GM20000 (cell line): ENCODE data around the gene CADM2.

Experiments used
- DNase-seq: peaks from one replicate; pipeline ENCODE4 v3.0.0; 2012; ENCODE audit warnings: low spot score
- TF ChIP-seq, protein P1 (sequence below): IDR thresholded peaks from 2 replicates; pipeline ENCODE4 v1.5.1; 2012; ENCODE audit warnings: mild to moderate bottlenecking, control low read depth; ENCODE audit errors: extremely low read depth, missing control alignments

Gene CADM2

DNA sequence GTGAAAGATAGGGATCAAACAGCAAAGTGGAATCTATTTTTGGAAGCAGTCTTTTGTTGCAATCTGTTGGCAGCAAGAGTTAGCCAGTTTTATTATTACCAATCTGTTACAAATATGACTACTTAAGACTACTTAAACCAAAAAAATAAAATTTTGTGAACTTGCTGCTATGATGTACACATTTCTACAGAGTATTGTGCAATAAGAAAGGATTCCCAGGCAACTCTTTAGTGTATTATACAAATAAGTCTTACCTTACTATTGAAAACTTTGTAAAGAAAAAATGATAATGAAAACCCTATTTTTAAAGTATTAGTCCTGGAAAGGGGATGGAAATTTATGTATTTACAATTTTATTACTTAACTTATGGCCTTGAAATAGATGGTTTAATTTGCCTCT lies 44.7 kb downstream of the CADM2 start:
- TF ChIP-seq, protein P1, sequence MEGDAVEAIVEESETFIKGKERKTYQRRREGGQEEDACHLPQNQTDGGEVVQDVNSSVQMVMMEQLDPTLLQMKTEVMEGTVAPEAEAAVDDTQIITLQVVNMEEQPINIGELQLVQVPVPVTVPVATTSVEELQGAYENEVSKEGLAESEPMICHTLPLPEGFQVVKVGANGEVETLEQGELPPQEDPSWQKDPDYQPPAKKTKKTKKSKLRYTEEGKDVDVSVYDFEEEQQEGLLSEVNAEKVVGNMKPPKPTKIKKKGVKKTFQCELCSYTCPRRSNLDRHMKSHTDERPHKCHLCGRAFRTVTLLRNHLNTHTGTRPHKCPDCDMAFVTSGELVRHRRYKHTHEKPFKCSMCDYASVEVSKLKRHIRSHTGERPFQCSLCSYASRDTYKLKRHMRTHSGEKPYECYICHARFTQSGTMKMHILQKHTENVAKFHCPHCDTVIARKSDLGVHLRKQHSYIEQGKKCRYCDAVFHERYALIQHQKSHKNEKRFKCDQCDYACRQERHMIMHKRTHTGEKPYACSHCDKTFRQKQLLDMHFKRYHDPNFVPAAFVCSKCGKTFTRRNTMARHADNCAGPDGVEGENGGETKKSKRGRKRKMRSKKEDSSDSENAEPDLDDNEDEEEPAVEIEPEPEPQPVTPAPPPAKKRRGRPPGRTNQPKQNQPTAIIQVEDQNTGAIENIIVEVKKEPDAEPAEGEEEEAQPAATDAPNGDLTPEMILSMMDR: no peak

DNA sequence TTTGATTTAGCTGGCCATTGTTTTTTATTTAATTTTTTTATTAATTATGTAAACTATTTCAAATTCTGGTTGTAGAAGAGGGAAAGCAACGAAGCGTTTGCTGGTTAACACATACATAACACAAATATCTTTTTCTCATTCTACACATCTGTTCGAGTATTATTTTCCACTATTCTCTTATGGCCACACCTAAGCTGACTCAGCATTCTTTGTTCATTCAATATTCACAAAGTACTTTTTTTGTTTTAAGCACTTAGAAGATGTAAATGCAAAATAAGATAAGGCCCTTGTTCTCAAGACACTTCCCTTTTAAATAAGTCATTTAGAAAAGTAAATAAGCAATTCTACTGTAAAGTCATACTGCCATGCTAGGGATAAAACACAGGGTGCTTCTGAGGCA lies 45.4 kb downstream of the CADM2 start:
- TF ChIP-seq, protein P1: no peak
- no peak for DNase-seq

More for the DNA sequence above, 44.7 kb downstream of the CADM2 start:
- DNase-seq: no peak

DNA sequence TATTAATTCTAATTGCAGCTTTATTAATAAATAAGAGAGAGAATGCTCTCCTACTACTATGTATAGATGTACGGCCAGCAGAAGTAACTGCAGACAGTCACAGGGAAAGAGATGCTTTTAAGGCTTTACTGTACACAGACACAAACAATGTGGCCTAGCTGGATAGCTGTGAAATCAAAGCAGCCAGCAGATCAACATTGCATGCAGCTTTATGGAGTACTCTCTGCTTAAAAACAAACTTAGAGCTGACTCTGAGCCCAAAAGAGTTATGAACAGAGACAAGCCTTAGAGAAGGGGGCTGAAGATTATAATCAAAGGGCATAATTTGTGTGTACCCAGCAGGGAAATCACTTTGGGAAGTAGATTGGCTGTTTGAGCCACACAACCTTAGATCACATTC lies 47.2 kb downstream of the CADM2 start:
- DNase-seq: no peak
- TF ChIP-seq, protein P1: no peak

DNA sequence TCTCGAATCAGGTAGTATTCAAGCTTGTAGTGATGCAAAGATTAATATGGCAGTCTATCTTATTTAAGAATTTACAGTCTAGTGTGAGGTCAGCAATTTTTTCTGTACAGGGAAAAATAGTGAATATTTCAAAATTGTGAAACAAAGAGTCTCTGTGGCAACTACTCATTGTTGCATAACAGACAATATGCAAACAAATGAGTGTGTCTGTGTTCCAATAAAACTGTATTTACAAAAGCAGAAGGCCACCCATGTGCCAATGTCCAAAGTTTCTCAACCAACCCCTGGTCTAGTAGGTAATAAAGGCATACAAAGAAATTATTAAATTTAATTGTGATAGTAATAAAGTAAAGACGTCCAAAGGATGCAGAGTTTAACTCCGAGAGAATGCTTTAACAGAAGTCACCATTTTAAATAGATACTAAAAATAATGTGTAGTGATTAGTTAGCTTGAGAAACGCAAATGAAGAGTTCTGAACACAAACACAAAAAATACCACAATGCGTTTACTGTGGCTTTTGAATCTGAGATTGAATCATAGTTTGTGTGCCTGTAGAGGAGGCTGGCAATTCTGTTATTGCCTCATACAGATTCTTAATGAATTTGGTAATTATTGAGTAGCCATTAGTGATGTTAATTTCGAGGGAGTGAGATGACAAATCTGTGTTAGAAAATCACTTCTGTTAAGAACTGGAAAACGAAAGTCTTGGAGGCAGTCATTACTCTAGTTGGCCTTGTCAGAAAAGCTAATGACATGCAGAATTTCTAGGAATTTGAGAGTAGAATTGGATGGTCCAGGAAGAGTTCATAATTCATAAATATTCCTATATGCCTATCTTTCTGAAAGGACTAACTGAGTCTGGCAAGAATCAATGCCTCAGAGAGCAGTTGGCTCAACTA lies 48.7 kb downstream of the CADM2 start:
- TF ChIP-seq, protein P1: no peak
- DNase-seq: no peak

DNA sequence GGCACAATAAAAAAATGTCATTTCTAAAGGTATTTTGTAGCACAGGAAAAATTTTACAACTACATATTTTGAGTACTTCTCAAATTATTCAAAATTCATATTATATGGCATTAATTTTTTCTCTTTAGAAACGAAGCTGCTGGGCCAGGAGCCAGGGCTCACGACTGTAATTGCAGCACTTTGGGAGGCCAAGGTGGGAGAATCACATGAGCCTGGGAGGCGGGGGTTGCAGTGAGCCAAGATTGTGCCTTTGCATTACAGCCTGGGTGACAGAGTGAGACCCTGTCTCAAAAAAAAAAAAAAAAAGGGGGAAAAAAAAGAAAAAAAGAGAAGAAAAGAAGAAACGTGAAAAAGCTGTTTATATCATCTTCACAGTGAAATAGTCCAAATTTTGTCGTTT lies 62.0 kb downstream of the CADM2 start:
- DNase-seq: no peak
- TF ChIP-seq, protein P1: no peak

DNA sequence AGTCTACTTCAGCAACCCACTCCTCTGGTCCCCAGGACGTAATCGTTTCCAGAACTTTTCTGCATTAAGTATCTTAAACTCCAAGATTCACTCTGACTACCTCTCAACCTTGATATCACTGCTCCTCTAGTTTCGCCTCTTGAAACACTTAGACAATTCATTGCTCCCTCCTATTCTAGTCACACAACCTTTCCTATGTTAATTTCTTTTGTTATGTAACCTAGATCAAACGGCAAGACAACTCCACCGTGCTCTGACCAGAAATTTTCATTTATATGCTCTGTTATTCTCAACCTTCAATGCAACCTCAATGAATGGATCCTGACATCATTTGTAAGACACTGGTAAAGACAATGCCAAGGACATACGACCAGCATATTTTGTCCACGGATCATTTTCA lies 71.3 kb downstream of the CADM2 start:
- no peak for DNase-seq
- TF ChIP-seq, protein P1: no peak

DNA sequence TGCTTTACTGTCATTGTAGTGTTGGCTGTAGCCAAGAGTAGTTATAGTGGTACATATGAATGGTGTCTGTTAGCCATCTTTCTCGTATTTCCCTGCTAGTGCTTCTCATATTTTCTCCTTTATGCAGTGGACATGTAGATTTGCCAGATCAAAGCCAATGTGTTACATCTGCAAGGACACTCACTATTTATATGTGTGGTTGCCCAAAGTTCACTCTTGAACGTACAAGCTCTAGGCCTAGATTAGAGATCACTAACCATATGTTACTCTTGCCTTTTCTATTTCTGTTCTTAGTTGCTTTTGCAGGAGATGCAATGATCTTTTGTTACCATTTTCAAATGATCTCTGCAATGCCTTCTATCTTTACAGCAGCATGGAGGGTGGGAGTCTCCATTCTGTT lies 78.4 kb downstream of the CADM2 start:
- DNase-seq: no peak
- TF ChIP-seq, protein P1: no peak
